ENCODE results near the gene APBB1IP. TPM values are rescaled to one million over a fixed set of nuclear protein-coding genes. Genes with fewer than 3 reads are reported as not detected.

The APBB1IP gene
- total RNA-seq, 1 experiment from 2014 or later = not detected

DNA sequence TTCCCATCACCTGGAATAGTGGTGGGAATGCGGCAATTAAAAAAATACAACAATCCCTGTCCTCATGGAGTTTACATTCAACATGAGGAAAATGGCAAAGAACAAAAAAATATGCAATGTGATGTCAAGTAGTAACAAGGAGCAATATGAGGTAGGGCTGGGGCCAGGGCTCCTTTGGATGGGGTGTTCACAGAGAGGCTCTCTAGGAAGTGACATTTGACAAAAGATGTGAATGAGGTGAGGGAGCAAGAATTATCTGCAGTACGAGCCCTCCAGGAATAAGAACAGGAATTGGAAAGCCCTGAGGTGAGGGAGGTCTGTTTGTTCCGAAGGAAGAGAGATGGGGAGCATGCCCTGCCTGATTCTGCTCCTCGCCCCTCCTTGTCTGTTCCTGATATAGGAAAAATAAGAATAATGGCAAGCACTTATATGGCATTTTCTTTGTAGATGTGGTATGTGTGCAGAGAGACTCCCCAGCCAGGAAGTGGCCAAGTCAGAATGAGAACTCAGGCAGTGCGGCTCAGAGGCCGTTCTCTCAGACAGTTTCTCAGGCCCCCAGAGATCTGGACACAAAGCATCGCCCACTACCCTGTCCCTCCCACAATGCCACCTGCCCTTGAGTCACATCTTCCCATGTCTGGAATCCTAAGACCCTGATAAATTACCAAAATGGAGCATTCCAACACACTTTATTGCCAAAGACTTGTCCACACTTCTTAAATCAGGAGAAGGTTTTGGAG, 105.6 kb downstream of the APBB1IP start:
- no peak overlapping the region for H4K91ac ChIP-seq (ENCODE audit: insufficient read length, low read depth, low read length)
- H3K4me2 ChIP-seq (ENCODE audit: insufficient read depth, insufficient read length, low read length) = no peak overlapping the region
- H4K20me1 ChIP-seq (ENCODE audit: control insufficient read depth, insufficient read depth, insufficient read length) = no peaks in the 10 kb centered on the region
- no peaks in the 10 kb centered on the region for H3K27me3 ChIP-seq (ENCODE audit: insufficient read depth, low read length)
- H2BK120ac ChIP-seq (ENCODE audit: low read depth, low read length, poor library complexity, severe bottlenecking) = no peak overlapping the region
- H3K27ac Mint-ChIP-seq = 0 out of 7 replicates have a peak overlapping the region, but pooled peaks of 1 of the 3 experiments have one; percentile 5
- H3K79me2 ChIP-seq (ENCODE audit: insufficient read depth, low read length) = no peaks in the 10 kb centered on the region
- H3K79me1 ChIP-seq (ENCODE audit: insufficient read depth, low read depth, low read length, poor library complexity, severe bottlenecking) = no peaks in the 10 kb centered on the region
- DNase-seq = no peak
- H3K4me1 ChIP-seq (ENCODE audit: insufficient read depth, low read length) = no peaks in the 10 kb centered on the region
- H3K36me3 Mint-ChIP-seq (ENCODE audit: insufficient read depth in 1 of 3, low read depth in 3 of 3) = no peaks in the 10 kb centered on the region
- H3K14ac ChIP-seq (ENCODE audit: insufficient read depth, low read length) = no peak overlapping the region
- peaks cover 8 to 12% of the 10 kb centered on the region in 2 experiments for H3K4me1 Mint-ChIP-seq
- H3K23me2 ChIP-seq (ENCODE audit: insufficient read length, low read depth, low read length, poor library complexity, severe bottlenecking) = no peaks in the 10 kb centered on the region
- H2AFZ ChIP-seq (ENCODE audit: low read length) = no peak overlapping the region
- TF ChIP-seq CTCF (conservative IDR thresholded peaks at IDR 0.05) = no peak
- no peaks in the 10 kb centered on the region for H3K27me3 Mint-ChIP-seq (ENCODE audit: low read depth)
- no peak overlapping the region for H2BK5ac ChIP-seq (ENCODE audit: insufficient read length, low read length)
- no peak overlapping the region for H4K5ac ChIP-seq (ENCODE audit: insufficient read length, low read depth, low read length)
- H2BK15ac ChIP-seq (ENCODE audit: low read depth, low read length) = no peak overlapping the region
- H3K27ac ChIP-seq (ENCODE audit: insufficient read length, low read depth, low read length) = no peak overlapping the region
- H3T11ph ChIP-seq (ENCODE audit: low read length) = no peak overlapping the region
- no peak overlapping the region for H2BK20ac ChIP-seq (ENCODE audit: low read depth, low read length, poor library complexity, severe bottlenecking)
- H3K4me3 Mint-ChIP-seq = no peak overlapping the region
- H2AK5ac ChIP-seq (ENCODE audit: insufficient read length, low read length) = no peak overlapping the region
- no peak overlapping the region for H4K8ac ChIP-seq (replicated peaks; ENCODE audit: insufficient read length, low read depth, low read length)
- H3K4ac ChIP-seq (ENCODE audit: low read depth, low read length) = no peak overlapping the region
- no peak overlapping the region for H3K23ac ChIP-seq (ENCODE audit: insufficient read length, low read depth, low read length)
- no peaks in the 10 kb centered on the region for H3K9me3 Mint-ChIP-seq
- WGBS (ENCODE audit: extremely low coverage, insufficient read length, low lambda C conversion rate) = no CpG with 5 or more reads among the region's 7 CpGs
- H3K9ac ChIP-seq (ENCODE audit: extremely low read depth, insufficient read length, low read length) = no peak overlapping the region
- no peak overlapping the region for H3K18ac ChIP-seq (ENCODE audit: insufficient read length, low read depth, low read length)
- no peaks in the 10 kb centered on the region for H3K9me3 ChIP-seq (ENCODE audit: control insufficient read depth, low read depth, low read length)
- no peak overlapping the region for H3K56ac ChIP-seq (ENCODE audit: insufficient read length, low read depth, low read length)
- no peak overlapping the region for H2BK12ac ChIP-seq (ENCODE audit: insufficient read length, low read depth, low read length)

Measured in H9 (cell line).